Spleen (tissue), 11 donors: ENCODE results near the gene ALKBH3. TPM values are rescaled to one million over a fixed set of nuclear protein-coding genes. Genes with fewer than 3 reads are reported as not detected.

ENCODE experiments used
- DNase-seq: peaks from one replicate; pipeline ENCODE4 v3.0.0-alpha.2; 2020
- H3K27ac ChIP-seq, 8 donors: fragments of 200-600 bp; sonication (generic) in 7 of 8; 1 replicate in 4 of 8; 2 replicates in 4 of 8; pipeline versions ENCODE4 v1.5.0 to v1.8.0; 2016 to 2021; ENCODE audit warnings: inconsistent platforms in 4 of 8, mild to moderate bottlenecking in 4 of 8, moderate library complexity in 1 of 8
- H3K27me3 ChIP-seq, 7 donors: fragments of 200-600 bp; sonication (generic) in 6 of 7; replicated peaks in 1 of 7; 1 replicate in 4 of 7; 2 replicates in 3 of 7; pipeline versions ENCODE4 v1.5.0 to v1.8.0; 2016 to 2021; ENCODE audit warnings: inconsistent platforms in 3 of 7, mild to moderate bottlenecking in 1 of 7
- H3K36me3 ChIP-seq, 6 donors: fragments of 200-600 bp; sonication (generic) in 5 of 6; 1 replicate in 4 of 6; 2 replicates in 2 of 6; pipeline versions ENCODE4 v1.5.0 to v1.8.0; 2016 to 2021; ENCODE audit warnings: inconsistent platforms in 2 of 6
- H3K4me1 ChIP-seq, 6 donors: fragments of 200-600 bp; sonication (generic) in 5 of 6; 1 replicate in 3 of 6; 2 replicates in 3 of 6; pipeline versions ENCODE4 v1.5.0 to v1.8.0; 2016 to 2021; ENCODE audit warnings: inconsistent platforms in 3 of 6
- H3K4me3 ChIP-seq, 8 donors: fragments of 200-600 bp; sonication (generic) in 7 of 8; 1 replicate in 4 of 8; 2 replicates in 4 of 8; pipeline versions ENCODE4 v1.5.0 to v1.8.0; 2016 to 2021; ENCODE audit warnings: inconsistent platforms in 4 of 8, mild to moderate bottlenecking in 4 of 8, moderate library complexity in 2 of 8
- H3K9me3 ChIP-seq, 8 donors: fragments of 200-600 bp; sonication (generic) in 7 of 8; 1 replicate in 4 of 8; 2 replicates in 4 of 8; pipeline versions ENCODE4 v1.5.0 to v1.8.0; 2016 to 2021; ENCODE audit warnings: inconsistent platforms in 4 of 8
- CTCF ChIP-seq, 11 experiments: fragments of 200-600 bp in 7 of 11; fragments of 450-650 bp in 4 of 11; sonication (generic) in 4 of 11; IDR thresholded peaks in 8 of 11; conservative IDR thresholded peaks in 3 of 11; 1 replicate in 7 of 11; 2 replicates in 4 of 11; pipeline versions ENCODE4 v1.4.0 to v1.8.0; 2016 to 2021; ENCODE audit warnings: antibody characterized with exemption in 11 of 11, inconsistent platforms in 4 of 11, mild to moderate bottlenecking in 1 of 11
- POLR2A ChIP-seq, 3 donors: fragments of 450-650 bp; IDR thresholded peaks; one replicate each; pipeline ENCODE4 v1.5.1; 2017; ENCODE audit warnings: antibody characterized with exemption in 3 of 3, mild to moderate bottlenecking in 1 of 3
- POLR2AphosphoS5 ChIP-seq, 3 donors: sonication (generic); formaldehyde crosslinking; IDR thresholded peaks; one replicate each; pipeline ENCODE4 v1.5.1; 2017; ENCODE audit warnings: antibody characterized with exemption in 3 of 3
- WGBS, 5 donors: extraction: QIAGEN DNeasy Blood & Tissue Kit in 3 of 5; methylation state at CpG; one replicate each; pipeline versions ENCODE4 v1.1.5 to v1.1.7; 2013 to 2018; 5-methylcytosine and 5-hydroxymethylcytosine counted together
- intact Hi-C: fragments of 100-400 bp; cut with DNase I; formaldehyde crosslinking; loops from one replicate; pipeline ENCODE4 v1.15.0; 2023; ENCODE audit warnings: low total_unique reads
- polyA plus RNA-seq, 3 donors: library from polyadenylated mRNA; stranded (reverse); fragments of 200-250 nt; gene quantifications; one replicate each; pipeline ENCODE4 v1.2.1, GENCODE V29; 2013
- total RNA-seq, 7 donors: library from RNA; depleted of rRNA in 3 of 7; stranded (reverse); fragments of >200 nt in 3 of 7; fragmentation: NEBNext Ultra II Directional in 4 of 7; extraction: Animal tissue kit (Norgen Biotek cat#: 25700) in 4 of 7; gene quantifications; one replicate each; pipeline versions ENCODE4 v1.1.0 to v1.2.1, GENCODE V29; 2016 to 2021
- donor health status: healthy with polysubstance abuse.
- donor health status: DM: no; HTN: no; CAD: no; lungs with moderate emphysema.
- donor health status: DM: no; HTN: no; CAD: no.
- donor health status: Bipolar disorder and iron deficiency.
- donor health status: healthy.
- donor health status: DM: no; HTN: no; CAD: no.
- donor health status: DM: yes; HTN: yes; CAD: no.

ALKBH3 gene
- total and polyA plus RNA-seq, 10 donors, result 21.6 to 42.2 (median 32.6) TPM

- DNase-seq, result no peak
- no peak overlapping the region for H3K4me3 ChIP-seq
- H3K4me1 ChIP-seq, result peaks cover 0 to 43% (median 17%) of the 10 kb centered on the region in 6 donors
- no peaks in the 10 kb centered on the region for H3K36me3 ChIP-seq
- 44 to 56% (median 49%) methylated on average over 9 to 10 of the region's 10 CpGs for WGBS, 5 donors
- H3K27me3 ChIP-seq, result peaks cover 0 to 10% (median 0%) of the 10 kb centered on the region in 7 donors
- H3K9me3 ChIP-seq, result no peaks in the 10 kb centered on the region
- H3K27ac ChIP-seq, result no peak overlapping the region
- intact Hi-C loops, result no loop called here
- TF ChIP-seq POLR2AphosphoS5 (IDR thresholded peaks at IDR 0.05) (no peak), POLR2A (IDR thresholded peaks at IDR 0.05) (no peak), CTCF (IDR thresholded peaks at IDR 0.05 in 8 of 11, conservative IDR thresholded peaks at IDR 0.05 in 3 of 11) (no peak)
Observed at GRCh38 chr11:43930868-43931716, 50.5 kb downstream of the ALKBH3 start.

GRCh38 chr11:43931717-43932039 is 51.0 kb downstream of the ALKBH3 start:
- Histone ChIP-seq H3K9me3 (no peaks in the 10 kb centered on the region), H3K27ac (no peak overlapping the region), H3K4me3 (no peak overlapping the region), H3K4me1 (peaks cover 0 to 38% (median 14%) of the 10 kb centered on the region in 6 donors), H3K27me3 (peaks cover 0 to 10% (median 0%) of the 10 kb centered on the region in 7 donors), H3K36me3 (no peaks in the 10 kb centered on the region)
- 83 to 95% (median 87%) methylated on average over 4 of the region's 4 CpGs for WGBS, 5 donors
- intact Hi-C loops, result no loop called here
- DNase-seq, result no peak
- no peak for TF ChIP-seq POLR2A (IDR thresholded peaks at IDR 0.05)
- no peak for TF ChIP-seq CTCF (IDR thresholded peaks at IDR 0.05 in 8 of 11, conservative IDR thresholded peaks at IDR 0.05 in 3 of 11)
- no peak for TF ChIP-seq POLR2AphosphoS5 (IDR thresholded peaks at IDR 0.05)

- whole genome bisulfite sequencing, 5 donors, result 62 to 83% (median 68%) methylated on average over 1 of the region's 1 CpG
- intact Hi-C loops, result no loop called here
- H3K4me1 ChIP-seq, result peaks cover 0 to 32% (median 13%) of the 10 kb centered on the region in 6 donors
- peaks cover 0 to 10% (median 0%) of the 10 kb centered on the region in 7 donors for H3K27me3 ChIP-seq
- H3K9me3 ChIP-seq, result no peaks in the 10 kb centered on the region
- no peak overlapping the region for H3K27ac ChIP-seq
- no peak overlapping the region for H3K4me3 ChIP-seq
- DNase-seq, result no peak
- TF ChIP-seq POLR2A (IDR thresholded peaks at IDR 0.05) (no peak), POLR2AphosphoS5 (IDR thresholded peaks at IDR 0.05) (no peak), CTCF (IDR thresholded peaks at IDR 0.05 in 8 of 11, conservative IDR thresholded peaks at IDR 0.05 in 3 of 11) (no peak)
- no peaks in the 10 kb centered on the region for H3K36me3 ChIP-seq
Observed at GRCh38 chr11:43933226-43933607, 52.6 kb downstream of the ALKBH3 start.
